Raji (cell line): ENCODE measurements around the gene CMSS1.

Experiments used
- POLR2A ChIP-seq: IDR thresholded peaks from 2 replicates; pipeline ENCODE4 v1.6.1; 2011; ENCODE audit warnings: low read depth, low read length, control low read depth; ENCODE audit not compliant: insufficient read depth

Gene CMSS1

GRCh38 chr3:99858469-99858868 is 40.8 kb downstream of the CMSS1 start:
- no peak for TF ChIP-seq POLR2A

DNA sequence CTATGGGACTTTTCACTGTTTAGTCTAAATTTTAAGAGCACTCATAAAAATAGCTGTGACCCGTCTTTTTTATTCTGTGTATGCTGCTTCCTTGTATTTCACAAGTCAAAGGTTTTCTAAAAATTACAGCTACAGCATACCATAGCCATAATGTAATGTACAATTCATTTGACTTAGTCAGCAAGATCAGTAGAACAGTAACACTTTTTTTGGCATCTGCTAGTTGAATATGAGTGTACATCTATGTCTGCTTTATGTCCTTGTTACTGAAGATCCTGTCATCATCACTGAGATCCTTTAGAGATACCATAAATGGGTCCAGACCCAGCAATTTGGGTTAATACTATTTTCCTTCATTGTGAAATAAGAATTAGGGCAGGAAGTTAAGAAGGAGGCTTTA is 42.2 kb downstream of the CMSS1 start:
- no peak for TF ChIP-seq POLR2A

GRCh38 chr3:99861216-99861615 is 43.6 kb downstream of the CMSS1 start:
- no peak for TF ChIP-seq POLR2A

DNA sequence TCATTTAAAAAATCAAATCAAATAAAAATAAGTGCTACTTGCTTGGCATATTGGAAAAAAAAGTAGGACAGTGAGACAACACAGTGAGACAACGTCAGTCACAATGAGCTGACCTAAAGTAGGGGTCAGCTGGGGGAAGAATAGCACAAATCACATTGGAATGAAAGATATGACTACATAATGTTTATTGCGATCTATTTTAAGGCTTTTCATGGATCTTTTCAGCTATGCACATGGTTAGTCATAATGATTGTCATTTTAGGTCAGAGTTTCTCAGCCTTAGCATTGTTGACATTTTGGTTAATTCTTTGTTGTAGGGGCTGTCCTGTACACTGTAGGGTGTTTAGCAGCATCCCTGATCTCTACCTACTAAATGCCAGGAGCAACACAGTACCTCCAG is 44.5 kb downstream of the CMSS1 start:
- no peak for TF ChIP-seq POLR2A

GRCh38 chr3:99863002-99863401 is 45.3 kb downstream of the CMSS1 start:
- no peak for TF ChIP-seq POLR2A

DNA sequence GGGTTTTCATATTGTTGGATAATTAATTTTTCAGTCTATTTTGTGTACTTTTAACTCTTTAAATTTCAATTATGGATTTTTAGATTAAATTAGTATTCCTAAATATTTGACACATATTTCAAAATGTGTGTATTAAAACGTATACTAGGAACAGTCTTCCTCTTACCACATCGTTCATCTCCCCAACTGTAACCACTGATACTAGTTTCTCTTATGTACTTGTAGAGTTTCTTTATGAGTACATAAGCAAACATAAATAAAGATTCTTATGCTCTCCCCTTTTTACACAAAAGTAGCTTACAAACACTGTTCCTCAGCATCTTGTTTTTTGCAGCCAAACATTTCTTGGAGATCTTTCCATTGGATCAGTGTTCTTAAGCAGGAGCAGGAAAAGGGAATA is 45.9 kb downstream of the CMSS1 start:
- no peak for TF ChIP-seq POLR2A

DNA sequence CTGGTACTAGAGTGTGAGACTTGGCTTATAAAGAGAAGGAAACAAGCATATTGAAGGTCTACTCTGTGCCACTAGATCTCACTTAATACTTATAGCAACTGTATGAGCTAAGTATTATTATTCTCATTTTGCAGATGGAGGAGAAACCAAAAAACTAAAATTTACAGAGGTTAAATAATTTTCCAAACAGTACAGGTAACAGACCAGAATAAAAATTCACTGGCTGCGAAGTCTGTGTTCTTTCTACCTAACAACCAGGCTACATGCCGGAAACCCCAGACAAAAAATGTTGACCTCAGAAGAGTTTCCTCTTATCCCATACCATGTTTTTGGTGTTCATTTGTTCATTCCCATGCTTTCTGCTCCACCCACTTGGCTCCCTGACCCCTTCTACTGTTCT is 46.6 kb downstream of the CMSS1 start:
- TF ChIP-seq POLR2A, result no peak

- TF ChIP-seq POLR2A, result no peak
Observed at GRCh38 chr3:99865321-99865720, 47.7 kb downstream of the CMSS1 start.

DNA sequence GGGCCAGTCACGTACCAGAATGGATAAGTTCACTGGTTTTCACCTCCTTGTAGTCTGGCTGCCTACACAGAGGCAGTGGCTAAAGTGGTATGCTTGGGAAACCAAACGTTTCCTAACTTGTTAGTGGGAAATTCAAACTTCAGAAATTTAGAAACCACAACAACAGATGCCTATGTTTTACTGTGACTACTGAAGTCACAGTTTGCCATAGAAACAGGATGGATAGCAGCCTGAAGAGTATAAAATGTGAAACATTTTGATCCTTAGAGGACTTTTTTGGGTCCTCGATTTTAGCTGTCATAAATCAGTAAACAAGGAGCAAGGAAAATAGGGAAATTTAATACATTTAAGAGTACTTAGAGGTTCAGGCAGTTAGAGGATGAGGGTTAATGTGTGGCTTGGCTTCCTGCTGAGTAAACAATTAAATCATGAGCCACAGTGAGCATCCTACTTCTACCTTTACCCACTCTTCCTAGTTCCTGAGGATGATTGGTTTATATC is 48.6 kb downstream of the CMSS1 start:
- no peak for TF ChIP-seq POLR2A

DNA sequence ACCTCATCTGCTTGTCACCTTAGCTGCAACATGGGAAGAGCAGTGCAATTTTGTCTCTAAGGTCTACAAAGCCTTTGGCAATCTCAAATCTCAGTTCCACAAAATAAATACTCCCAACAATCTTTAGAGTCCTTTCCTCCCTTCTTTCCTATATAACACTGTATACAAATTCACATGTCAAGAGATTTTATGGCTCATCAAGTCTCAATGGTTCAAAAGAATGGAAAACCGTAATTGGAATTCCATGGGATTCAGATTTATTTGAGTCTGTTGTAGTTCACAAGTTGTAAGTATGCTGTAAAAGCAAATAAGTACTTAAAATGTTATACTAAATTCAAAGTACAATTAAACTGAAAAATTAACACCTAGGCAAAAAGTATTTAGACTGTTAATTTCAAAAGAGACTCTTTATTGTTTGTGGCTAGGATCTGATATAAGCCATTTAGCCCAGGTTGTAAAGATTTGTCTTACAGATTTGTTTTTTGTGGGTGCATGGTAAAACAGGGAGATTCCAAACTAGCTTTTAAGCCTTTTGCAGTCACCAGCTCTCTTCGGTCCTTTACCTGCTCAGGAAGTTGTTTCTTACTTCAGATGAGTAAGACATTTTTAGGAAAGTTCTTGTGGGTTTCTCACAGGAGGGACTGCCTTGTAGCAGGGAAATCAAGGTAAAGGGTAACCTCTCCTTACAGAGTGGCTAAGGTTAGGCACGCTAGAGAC is 50.1 kb downstream of the CMSS1 start:
- no peak for TF ChIP-seq POLR2A

DNA sequence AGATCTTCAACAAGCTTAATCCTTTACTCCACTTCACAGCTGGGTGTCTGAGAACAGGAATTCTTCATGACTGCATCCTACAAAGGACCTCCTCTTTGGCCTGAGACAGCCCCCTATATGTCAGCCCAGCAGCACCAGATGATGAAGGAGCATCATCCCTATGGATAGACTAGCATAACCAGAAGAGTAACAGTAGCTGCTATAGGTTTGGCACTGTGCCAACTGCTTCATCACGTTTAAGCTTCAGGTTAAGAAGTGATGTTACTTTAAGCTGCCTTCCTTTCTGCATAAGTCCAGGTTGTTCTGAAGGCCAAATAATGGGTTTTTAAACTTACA is 50.6 kb downstream of the CMSS1 start:
- no peak for TF ChIP-seq POLR2A

DNA sequence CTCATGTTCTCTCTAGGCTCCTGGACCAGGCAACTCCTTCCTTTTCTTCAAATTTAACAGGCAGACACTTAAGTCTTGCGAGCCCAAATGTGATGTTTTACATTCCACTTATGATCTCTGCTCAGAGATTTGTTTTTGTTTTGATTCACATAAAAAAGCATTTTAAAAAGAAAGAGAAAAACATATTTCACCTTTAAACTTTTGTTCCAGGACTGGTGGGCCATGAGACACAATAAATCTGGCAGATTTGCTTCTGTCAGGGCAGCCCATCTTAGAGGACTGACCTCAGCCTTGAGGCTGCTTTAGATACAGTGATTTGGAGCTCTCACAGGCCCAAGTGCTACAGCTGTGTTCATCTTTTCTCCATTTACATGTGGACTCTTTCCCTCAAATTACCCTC is 52.0 kb downstream of the CMSS1 start:
- TF ChIP-seq POLR2A, result no peak

DNA sequence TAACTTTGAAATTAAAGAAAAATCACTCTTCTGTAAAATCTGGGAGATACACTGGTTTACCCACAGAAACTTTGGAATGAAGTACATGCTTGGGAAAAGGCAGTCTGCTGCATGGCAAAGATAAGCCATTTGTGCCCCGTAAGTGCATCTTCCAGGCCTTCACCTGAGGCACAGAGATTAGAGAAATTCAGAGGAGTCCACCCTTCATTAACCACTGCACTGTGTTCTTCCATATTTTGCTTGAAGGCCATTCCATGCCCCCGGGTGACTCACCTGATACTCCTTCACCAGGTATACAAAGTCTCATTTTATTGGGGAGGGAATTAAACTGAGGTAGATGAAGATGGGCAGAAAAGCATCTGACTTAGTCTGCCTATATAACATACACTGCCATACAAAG is 53.0 kb downstream of the CMSS1 start:
- TF ChIP-seq POLR2A, result no peak

DNA sequence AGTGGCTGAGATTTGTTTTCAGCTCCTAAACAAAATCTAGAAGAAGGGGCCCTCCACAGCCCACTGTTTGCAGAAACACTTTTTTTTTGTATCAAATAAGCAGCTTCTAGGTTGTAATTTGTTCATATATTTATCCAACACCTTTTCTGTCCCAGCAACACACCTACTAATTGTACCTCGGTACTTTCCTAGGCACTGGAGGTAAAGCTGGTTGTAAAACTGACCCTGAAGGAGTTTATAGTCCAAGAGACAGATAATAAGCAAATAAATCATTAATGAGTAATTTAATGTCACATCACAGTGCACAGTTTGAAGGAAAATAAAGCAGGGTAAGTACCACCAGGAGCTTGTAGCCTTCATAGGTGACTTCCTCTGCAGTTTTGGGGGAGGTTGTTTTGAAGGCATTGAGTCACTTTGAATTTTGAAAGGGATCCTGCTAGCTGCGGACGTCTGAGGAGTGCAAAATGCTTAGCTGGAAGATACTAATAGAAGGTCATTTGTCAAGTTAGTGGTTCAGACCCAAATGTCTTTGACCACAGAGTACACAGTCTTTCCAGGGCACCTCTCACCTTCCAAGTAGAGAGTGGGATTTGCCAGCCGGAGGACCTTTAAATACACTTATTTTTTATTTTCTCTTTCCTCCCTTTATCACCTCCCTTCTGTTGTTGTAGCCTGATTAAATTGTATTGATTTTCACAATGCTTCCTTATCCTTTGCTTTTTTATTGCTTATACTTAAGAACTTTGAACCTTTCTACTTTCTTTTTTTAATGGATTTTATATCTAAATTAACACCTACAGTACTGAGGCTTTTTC is 53.8 kb downstream of the CMSS1 start:
- no peak for TF ChIP-seq POLR2A

DNA sequence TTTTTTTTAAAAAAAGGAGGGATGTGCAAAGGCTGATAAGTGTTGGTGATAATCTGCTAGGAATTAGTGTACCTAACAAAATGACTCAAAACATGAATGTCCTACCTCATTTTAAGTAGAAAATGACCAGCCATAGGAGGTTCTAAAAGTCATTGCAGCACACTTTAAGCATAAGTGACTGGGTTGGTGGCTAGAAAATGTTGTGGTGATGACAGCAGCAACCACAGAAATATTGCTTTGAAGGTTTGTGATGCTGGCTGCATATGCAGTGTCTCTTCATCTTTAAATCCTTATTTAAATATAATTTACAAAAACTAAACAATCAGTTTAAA is 55.2 kb downstream of the CMSS1 start:
- TF ChIP-seq POLR2A, result no peak

- TF ChIP-seq POLR2A, result no peak
Observed at GRCh38 chr3:99873269-99874102, 55.8 kb downstream of the CMSS1 start.
